Left ventricle myocardium inferior (tissue), 1 donor: ENCODE measurements around the gene CHST8. TPM values are rescaled to one million over a fixed set of nuclear protein-coding genes. Genes with fewer than 3 reads are reported as not detected.

ENCODE experiments used
- DNase-seq: peaks from one replicate; pipeline ENCODE4 v3.0.0-alpha.2; 2020
- H3K27ac ChIP-seq: fragments of 200-600 bp; replicated peaks from 2 replicates; pipeline ENCODE4 v1.8.0; 2021
- H3K27me3 ChIP-seq: fragments of 200-600 bp; 2 replicates; pipeline ENCODE4 v1.8.0; 2021; ENCODE audit warnings: low read depth
- H3K36me3 ChIP-seq: fragments of 200-600 bp; 2 replicates; pipeline ENCODE4 v1.8.0; 2021
- H3K4me1 ChIP-seq: fragments of 200-600 bp; 2 replicates; pipeline ENCODE4 v1.8.0; 2021
- H3K4me3 ChIP-seq: fragments of 200-600 bp; 2 replicates; pipeline ENCODE4 v1.8.0; 2021; ENCODE audit warnings: mild to moderate bottlenecking, moderate library complexity
- H3K9me3 ChIP-seq: fragments of 200-600 bp; replicated peaks from 2 replicates; pipeline ENCODE4 v1.8.0; 2021
- intact Hi-C: fragments of 100-400 bp; cut with micrococcal nuclease; formaldehyde crosslinking; loops from one replicate; pipeline ENCODE4 v1.11.0; 2022
- total RNA-seq: library from RNA; stranded (reverse); fragmentation: NEBNext Ultra II Directional; extraction: Animal tissue kit (Norgen Biotek cat#: 25700); gene quantifications from one replicate; pipeline ENCODE4 v1.2.1, GENCODE V29; 2021
- TF ChIP-seq, protein P1 (sequence below): fragments of 200-600 bp; IDR thresholded peaks from 2 replicates; pipeline ENCODE4 v1.8.0; 2021; ENCODE audit warnings: antibody characterized with exemption, mild to moderate bottlenecking, borderline replicate concordance
- donor health status: DM: no; HTN: yes; CAD: no; lungs with severe emphysema.

The CHST8 gene
- total RNA-seq, 1 donor from 2014 or later = 0.14 TPM

DNA sequence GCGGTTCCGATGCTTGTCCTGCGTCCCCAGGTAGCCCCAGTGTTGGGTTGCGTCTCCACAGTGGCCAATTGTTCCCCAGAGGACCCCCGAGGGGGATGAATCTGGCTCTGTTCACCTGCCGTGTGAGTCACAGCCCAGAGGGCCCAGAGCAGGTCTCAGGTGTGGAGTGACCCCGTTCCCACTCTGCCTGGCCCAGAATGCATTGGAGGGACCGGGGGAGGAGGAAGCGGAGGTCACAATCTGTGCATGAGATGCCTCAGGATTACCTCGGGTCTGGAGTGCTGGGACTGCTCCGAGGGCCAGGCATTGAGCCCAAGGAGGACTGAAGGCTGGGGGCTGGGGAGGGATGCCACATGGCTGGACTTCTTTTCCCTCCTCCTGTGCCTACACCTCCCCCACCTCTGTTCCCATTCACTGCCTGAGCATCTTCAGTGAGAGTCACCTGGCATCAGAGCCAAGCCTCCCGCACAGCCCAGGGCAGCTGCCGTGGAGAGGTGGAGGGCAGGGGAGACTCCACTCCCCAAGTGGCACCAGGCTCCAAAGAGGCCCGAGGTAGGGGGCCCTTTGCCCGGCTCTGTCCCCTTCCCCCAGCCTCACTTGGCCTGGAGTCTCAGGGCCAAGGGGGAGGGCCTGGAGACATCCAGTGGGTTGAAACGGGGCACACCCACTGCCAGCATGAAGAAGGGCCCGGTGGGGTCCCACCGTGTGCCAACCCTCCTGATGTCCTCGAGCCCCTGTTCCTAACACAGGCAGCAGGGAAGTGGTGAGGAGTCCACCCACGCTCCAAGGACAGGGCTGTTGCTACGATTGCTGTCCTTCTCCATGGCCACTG lies 81.1 kb downstream of the CHST8 start:
- H3K4me1 ChIP-seq = no peaks in the 10 kb centered on the region
- H3K27me3 ChIP-seq = peaks cover 79% of the 10 kb centered on the region
- no peak overlapping the region for H3K4me3 ChIP-seq
- TF ChIP-seq, protein P1, sequence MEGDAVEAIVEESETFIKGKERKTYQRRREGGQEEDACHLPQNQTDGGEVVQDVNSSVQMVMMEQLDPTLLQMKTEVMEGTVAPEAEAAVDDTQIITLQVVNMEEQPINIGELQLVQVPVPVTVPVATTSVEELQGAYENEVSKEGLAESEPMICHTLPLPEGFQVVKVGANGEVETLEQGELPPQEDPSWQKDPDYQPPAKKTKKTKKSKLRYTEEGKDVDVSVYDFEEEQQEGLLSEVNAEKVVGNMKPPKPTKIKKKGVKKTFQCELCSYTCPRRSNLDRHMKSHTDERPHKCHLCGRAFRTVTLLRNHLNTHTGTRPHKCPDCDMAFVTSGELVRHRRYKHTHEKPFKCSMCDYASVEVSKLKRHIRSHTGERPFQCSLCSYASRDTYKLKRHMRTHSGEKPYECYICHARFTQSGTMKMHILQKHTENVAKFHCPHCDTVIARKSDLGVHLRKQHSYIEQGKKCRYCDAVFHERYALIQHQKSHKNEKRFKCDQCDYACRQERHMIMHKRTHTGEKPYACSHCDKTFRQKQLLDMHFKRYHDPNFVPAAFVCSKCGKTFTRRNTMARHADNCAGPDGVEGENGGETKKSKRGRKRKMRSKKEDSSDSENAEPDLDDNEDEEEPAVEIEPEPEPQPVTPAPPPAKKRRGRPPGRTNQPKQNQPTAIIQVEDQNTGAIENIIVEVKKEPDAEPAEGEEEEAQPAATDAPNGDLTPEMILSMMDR = no peak
- intact Hi-C loops = no loop called here
- H3K27ac ChIP-seq = no peak overlapping the region
- no peaks in the 10 kb centered on the region for H3K36me3 ChIP-seq
- no peaks in the 10 kb centered on the region for H3K9me3 ChIP-seq
- DNase-seq = no peak

DNA sequence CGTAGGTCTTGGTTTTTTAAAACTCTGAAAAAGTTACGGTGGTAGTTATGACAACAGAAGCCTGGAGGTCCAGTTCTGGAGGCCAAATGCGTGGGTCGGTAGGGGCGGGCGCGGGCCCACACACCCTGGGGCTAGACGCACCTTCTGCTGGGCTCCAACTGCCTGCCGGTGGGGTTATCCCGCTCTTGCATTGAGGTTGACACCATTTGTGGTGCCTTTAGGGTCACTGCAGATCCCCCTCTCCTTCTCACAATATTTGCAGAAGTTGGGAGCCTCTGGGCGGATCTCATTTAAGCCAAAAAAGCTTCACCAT lies 81.6 kb downstream of the CHST8 start:
- Histone ChIP-seq H3K36me3 (no peaks in the 10 kb centered on the region), H3K4me3 (no peak overlapping the region), H3K27ac (no peak overlapping the region), H3K27me3 (peaks cover 76% of the 10 kb centered on the region), H3K4me1 (no peaks in the 10 kb centered on the region), H3K9me3 (peaks cover 2% of the 10 kb centered on the region)
- no peak for DNase-seq
- intact Hi-C loops = no loop called here
- TF ChIP-seq, protein P1 = no peak

DNA sequence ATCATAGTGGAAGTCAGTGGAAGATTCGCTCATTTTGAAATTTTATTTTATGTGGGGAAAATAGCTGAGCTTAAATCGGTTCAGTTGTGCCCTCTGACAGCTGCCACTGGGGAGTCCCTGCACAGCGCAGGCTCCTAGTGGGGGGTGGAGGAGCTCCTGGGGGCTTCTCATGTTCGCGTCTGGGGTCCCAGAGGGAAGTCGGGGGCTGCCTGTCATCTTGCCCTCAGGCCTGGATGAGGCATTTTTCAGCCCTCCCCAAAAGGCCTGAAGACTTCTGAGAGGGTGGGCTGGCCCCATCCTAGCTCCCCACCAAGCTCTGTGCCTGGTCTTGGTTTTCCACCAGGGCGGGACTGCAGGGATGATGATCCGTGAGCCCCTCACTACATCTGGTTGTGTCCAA lies 82.1 kb downstream of the CHST8 start:
- Histone ChIP-seq H3K4me1 (no peaks in the 10 kb centered on the region), H3K27me3 (peaks cover 72% of the 10 kb centered on the region), H3K36me3 (no peaks in the 10 kb centered on the region), H3K4me3 (no peak overlapping the region), H3K27ac (no peak overlapping the region), H3K9me3 (peaks cover 6% of the 10 kb centered on the region)
- TF ChIP-seq, protein P1 = no peak
- intact Hi-C loops = no loop called here
- no peak for DNase-seq

DNA sequence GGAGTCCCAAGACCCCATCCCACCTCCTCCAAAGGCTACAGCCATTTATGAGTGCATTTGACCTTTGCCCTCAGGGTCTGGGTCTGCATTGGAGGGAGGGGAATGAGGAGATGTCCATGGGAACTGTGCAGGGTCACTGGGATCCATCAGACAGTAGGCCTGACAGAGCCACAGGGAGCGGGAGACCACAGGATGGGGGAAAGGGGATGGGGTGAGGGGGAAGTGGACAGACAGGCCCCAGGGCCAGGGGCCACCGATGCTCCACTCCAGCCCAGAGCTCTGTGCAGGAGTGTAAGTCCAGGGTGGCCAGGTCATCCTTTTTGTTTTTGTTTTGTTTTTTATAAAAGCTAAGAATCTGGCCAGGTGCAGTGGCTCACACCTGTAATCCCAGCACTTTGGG lies 82.5 kb downstream of the CHST8 start:
- intact Hi-C loops = no loop called here
- Histone ChIP-seq H3K36me3 (no peaks in the 10 kb centered on the region), H3K4me1 (no peaks in the 10 kb centered on the region), H3K27ac (no peak overlapping the region), H3K9me3 (peaks cover 10% of the 10 kb centered on the region), H3K27me3 (peaks cover 67% of the 10 kb centered on the region), H3K4me3 (no peak overlapping the region)
- no peak for DNase-seq
- TF ChIP-seq, protein P1 = no peak

DNA sequence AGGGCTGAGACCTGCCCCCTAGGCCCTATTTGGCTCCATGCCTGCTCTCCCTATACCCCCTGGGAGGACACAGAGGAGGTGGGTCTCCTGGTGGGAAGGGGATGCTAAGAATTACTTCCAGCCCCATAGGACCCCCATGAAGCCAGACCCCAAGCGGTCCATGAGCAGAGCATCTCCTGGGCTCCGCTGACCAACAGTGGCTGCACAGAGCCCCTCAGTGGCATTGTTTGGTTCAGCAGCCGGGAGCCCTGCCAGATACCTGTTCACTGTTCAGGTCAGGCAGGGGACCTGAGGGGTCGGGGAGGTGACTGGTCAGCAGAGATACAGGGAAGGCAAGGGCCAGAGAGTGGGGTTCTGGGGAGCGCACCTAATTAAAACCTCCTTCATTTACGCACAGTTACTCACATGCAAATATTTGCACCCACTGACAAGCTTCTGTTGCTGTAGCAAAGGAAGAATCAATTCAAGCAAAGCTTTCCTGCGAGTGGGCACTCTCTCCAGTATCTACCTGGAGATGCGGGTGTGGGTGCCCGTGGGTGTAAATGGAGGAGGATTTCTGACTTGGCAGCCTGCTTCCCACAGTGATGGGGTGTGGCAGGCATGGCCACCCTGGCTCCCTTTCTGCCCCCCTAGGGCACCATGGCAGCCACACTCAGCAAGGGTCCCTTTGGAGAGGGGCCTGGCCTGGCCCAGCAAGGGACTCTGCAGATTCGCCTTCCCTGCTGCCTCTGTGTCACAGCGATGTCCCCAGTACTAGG lies 83.5 kb downstream of the CHST8 start:
- Histone ChIP-seq H3K4me3 (no peak overlapping the region), H3K36me3 (no peaks in the 10 kb centered on the region), H3K27ac (no peak overlapping the region), H3K4me1 (no peaks in the 10 kb centered on the region), H3K9me3 (peaks cover 20% of the 10 kb centered on the region), H3K27me3 (peaks cover 57% of the 10 kb centered on the region)
- DNase-seq = peak; percentile 11
- intact Hi-C loops = no loop called here
- TF ChIP-seq, protein P1 = no peak
